HCT116 (cell line): Measurements from ENCODE around the gene WDR93.

ENCODE experiments used
- CTCF ChIP-seq, 3 experiments: fragments of 200-600 bp in 1 of 3; sonication (generic) in 1 of 3; IDR thresholded peaks in 2 of 3; conservative IDR thresholded peaks in 1 of 3; 2 replicates each; pipeline ENCODE4 v1.5.1; 2012 to 2017; ENCODE audit warnings: low read depth in 2 of 3, low read length in 2 of 3, antibody characterized with exemption in 1 of 3, borderline replicate concordance in 1 of 3, control low read depth in 1 of 3, mild to moderate bottlenecking in 1 of 3, mixed read lengths in 1 of 3, mixed run types in 1 of 3, moderate library complexity in 1 of 3; ENCODE audit not compliant: insufficient read depth in 1 of 3
- ELF1 ChIP-seq: IDR thresholded peaks from 2 replicates; pipeline ENCODE4 v1.6.1; 2012; ENCODE audit warnings: low read depth, borderline replicate concordance
- EZH2 ChIP-seq: fragments of 200-600 bp; sonication (generic); IDR thresholded peaks from 2 replicates; pipeline ENCODE4 v1.6.1; 2017; ENCODE audit warnings: antibody characterized with exemption, mixed run types
- EZH2phosphoT487 ChIP-seq: fragments of 200-600 bp; IDR thresholded peaks from 2 replicates; pipeline ENCODE4 v1.6.1; 2018; ENCODE audit warnings: antibody characterized with exemption, borderline replicate concordance
- MAX ChIP-seq: IDR thresholded peaks from 2 replicates; pipeline ENCODE4 v1.6.1; 2012
- SP1 ChIP-seq: IDR thresholded peaks from 2 replicates; pipeline ENCODE4 v1.6.1; 2012; ENCODE audit warnings: low read depth
- TCF7L2 ChIP-seq: IDR thresholded peaks from 2 replicates; pipeline ENCODE4 v1.7.0; 2011; ENCODE audit warnings: borderline replicate concordance, inconsistent platforms; ENCODE audit not compliant: insufficient read depth, insufficient read length; ENCODE audit errors: extremely low read depth
- YY1 ChIP-seq: IDR thresholded peaks from 2 replicates; pipeline ENCODE4 v1.6.1; 2011; ENCODE audit warnings: low read length, low read depth, moderate library complexity, mild to moderate bottlenecking; ENCODE audit not compliant: insufficient replicate concordance; ENCODE audit errors: extremely low read depth
- ZFX ChIP-seq: fragments of 450-650 bp; IDR thresholded peaks from 2 replicates; pipeline ENCODE4 v1.6.1; 2017
- TF ChIP-seq, protein P1 (sequence below): IDR thresholded peaks from 2 replicates; pipeline ENCODE4 v1.6.1; 2012
- TF ChIP-seq, protein P2 (sequence below): IDR thresholded peaks from 2 replicates; pipeline ENCODE4 v1.6.1; 2011; ENCODE audit warnings: mild to moderate bottlenecking, low read length, moderate library complexity; ENCODE audit not compliant: insufficient replicate concordance; ENCODE audit errors: extremely low read depth

GRCh38 chr15:89790661-89791060, 100.0 kb downstream of the WDR93 start:
- no peak for TF ChIP-seq EZH2
- no peak for TF ChIP-seq EZH2phosphoT487
- TF ChIP-seq CTCF (IDR thresholded peaks at IDR 0.05 in 2 of 3, conservative IDR thresholded peaks at IDR 0.05 in 1 of 3; ENCODE audit: borderline replicate concordance in 1 of 3, insufficient read depth in 1 of 3, low read depth in 2 of 3, low read length in 2 of 3), result no peak
- no peak for TF ChIP-seq MAX
- no peak for TF ChIP-seq ELF1
- TF ChIP-seq YY1, result no peak
- TF ChIP-seq, protein P1, sequence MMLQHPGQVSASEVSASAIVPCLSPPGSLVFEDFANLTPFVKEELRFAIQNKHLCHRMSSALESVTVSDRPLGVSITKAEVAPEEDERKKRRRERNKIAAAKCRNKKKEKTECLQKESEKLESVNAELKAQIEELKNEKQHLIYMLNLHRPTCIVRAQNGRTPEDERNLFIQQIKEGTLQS, result no peak
- TF ChIP-seq, protein P2, sequence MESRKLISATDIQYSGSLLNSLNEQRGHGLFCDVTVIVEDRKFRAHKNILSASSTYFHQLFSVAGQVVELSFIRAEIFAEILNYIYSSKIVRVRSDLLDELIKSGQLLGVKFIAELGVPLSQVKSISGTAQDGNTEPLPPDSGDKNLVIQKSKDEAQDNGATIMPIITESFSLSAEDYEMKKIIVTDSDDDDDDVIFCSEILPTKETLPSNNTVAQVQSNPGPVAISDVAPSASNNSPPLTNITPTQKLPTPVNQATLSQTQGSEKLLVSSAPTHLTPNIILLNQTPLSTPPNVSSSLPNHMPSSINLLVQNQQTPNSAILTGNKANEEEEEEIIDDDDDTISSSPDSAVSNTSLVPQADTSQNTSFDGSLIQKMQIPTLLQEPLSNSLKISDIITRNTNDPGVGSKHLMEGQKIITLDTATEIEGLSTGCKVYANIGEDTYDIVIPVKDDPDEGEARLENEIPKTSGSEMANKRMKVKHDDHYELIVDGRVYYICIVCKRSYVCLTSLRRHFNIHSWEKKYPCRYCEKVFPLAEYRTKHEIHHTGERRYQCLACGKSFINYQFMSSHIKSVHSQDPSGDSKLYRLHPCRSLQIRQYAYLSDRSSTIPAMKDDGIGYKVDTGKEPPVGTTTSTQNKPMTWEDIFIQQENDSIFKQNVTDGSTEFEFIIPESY, result no peak
- no peak for TF ChIP-seq SP1
- TF ChIP-seq ZFX, result no peak
- TF ChIP-seq TCF7L2, result no peak
